Measurements from ENCODE around the gene TACC2.

The TACC2 gene

GRCh38 chr10:122303271-122304053 lies 314.5 kb downstream of the TACC2 start:
- H3K36me3 Mint-ChIP-seq (ENCODE audit: low read depth): no peaks in the 10 kb centered on the region

More at GRCh38 chr10:122303271-122304053, 314.5 kb downstream of the TACC2 start:
- no peak overlapping the region for H3K27ac Mint-ChIP-seq
- H3K27me3 Mint-ChIP-seq (ENCODE audit: low read depth, poor library complexity): peaks cover 17% of the 10 kb centered on the region
- H3K9me3 Mint-ChIP-seq: peaks cover 12% of the 10 kb centered on the region
- peaks cover 17% of the 10 kb centered on the region for H3K4me1 Mint-ChIP-seq
- H3K4me3 Mint-ChIP-seq: no peak overlapping the region
- no peak for DNase-seq
- TF ChIP-seq CTCF (IDR thresholded peaks at IDR 0.05): no peak

All from nephron progenitor cell (in vitro differentiated cells).